Stimulated activated naive CD8-positive, alpha-beta T cell treated with anti-CD3 and anti-CD28 coated beads, Interleukin-15, Interleukin-2, amounts not matched to agents 100 ng/mL and 50 ng/mL, for 24 hours (primary cell): ENCODE data around the gene FBL.
"Not testable (repeated sequence)": the region's sequence is repeated elsewhere in the genome, so short reads cannot be mapped to it uniquely, and the experiment has no call there.

Experiments used
- H3K27ac Mint-ChIP-seq: one replicate; pipeline ENCODE4 v1.8.0; 2021; ENCODE audit warnings: mild to moderate bottlenecking, mixed read lengths
- H3K27me3 Mint-ChIP-seq: one replicate; pipeline ENCODE4 v1.8.0; 2021; ENCODE audit warnings: mixed read lengths
- H3K36me3 Mint-ChIP-seq: one replicate; pipeline ENCODE4 v1.8.0; 2021; ENCODE audit warnings: low read depth, mixed read lengths
- H3K4me1 Mint-ChIP-seq: one replicate; pipeline ENCODE4 v1.8.0; 2021; ENCODE audit warnings: low read depth, mixed read lengths
- H3K4me3 Mint-ChIP-seq: one replicate; pipeline ENCODE4 v1.8.0; 2021; ENCODE audit warnings: mild to moderate bottlenecking, mixed read lengths
- H3K9me3 Mint-ChIP-seq: one replicate; pipeline ENCODE4 v1.8.0; 2021; ENCODE audit warnings: mixed read lengths

The FBL gene

GRCh38 chr19:39826311-39826945 lies 19.8 kb downstream of the FBL start:
- peaks cover 9% of the 10 kb centered on the region for H3K4me1 Mint-ChIP-seq
- peaks cover 44% of the 10 kb centered on the region for H3K36me3 Mint-ChIP-seq
- no peaks in the 10 kb centered on the region for H3K27me3 Mint-ChIP-seq
- no peak overlapping the region for H3K4me3 Mint-ChIP-seq
- H3K27ac Mint-ChIP-seq, result no peak overlapping the region
- no peaks in the 10 kb centered on the region for H3K9me3 Mint-ChIP-seq

GRCh38 chr19:39825531-39826076 lies 20.6 kb downstream of the FBL start:
- H3K27me3 Mint-ChIP-seq, result no peaks in the 10 kb centered on the region
- peaks cover 9% of the 10 kb centered on the region for H3K4me1 Mint-ChIP-seq
- peaks cover 37% of the 10 kb centered on the region for H3K36me3 Mint-ChIP-seq
- no peak overlapping the region for H3K4me3 Mint-ChIP-seq
- no peaks in the 10 kb centered on the region for H3K9me3 Mint-ChIP-seq
- no peak overlapping the region for H3K27ac Mint-ChIP-seq

GRCh38 chr19:39825093-39825463 lies 21.1 kb downstream of the FBL start:
- Mint-ChIP-seq H3K27me3 (no peaks in the 10 kb centered on the region), H3K9me3 (no peaks in the 10 kb centered on the region), H3K27ac (peak overlapping the region; percentile 33), H3K4me3 (no peak overlapping the region), H3K4me1 (peaks cover 9% of the 10 kb centered on the region), H3K36me3 (peaks cover 32% of the 10 kb centered on the region)

DNA sequence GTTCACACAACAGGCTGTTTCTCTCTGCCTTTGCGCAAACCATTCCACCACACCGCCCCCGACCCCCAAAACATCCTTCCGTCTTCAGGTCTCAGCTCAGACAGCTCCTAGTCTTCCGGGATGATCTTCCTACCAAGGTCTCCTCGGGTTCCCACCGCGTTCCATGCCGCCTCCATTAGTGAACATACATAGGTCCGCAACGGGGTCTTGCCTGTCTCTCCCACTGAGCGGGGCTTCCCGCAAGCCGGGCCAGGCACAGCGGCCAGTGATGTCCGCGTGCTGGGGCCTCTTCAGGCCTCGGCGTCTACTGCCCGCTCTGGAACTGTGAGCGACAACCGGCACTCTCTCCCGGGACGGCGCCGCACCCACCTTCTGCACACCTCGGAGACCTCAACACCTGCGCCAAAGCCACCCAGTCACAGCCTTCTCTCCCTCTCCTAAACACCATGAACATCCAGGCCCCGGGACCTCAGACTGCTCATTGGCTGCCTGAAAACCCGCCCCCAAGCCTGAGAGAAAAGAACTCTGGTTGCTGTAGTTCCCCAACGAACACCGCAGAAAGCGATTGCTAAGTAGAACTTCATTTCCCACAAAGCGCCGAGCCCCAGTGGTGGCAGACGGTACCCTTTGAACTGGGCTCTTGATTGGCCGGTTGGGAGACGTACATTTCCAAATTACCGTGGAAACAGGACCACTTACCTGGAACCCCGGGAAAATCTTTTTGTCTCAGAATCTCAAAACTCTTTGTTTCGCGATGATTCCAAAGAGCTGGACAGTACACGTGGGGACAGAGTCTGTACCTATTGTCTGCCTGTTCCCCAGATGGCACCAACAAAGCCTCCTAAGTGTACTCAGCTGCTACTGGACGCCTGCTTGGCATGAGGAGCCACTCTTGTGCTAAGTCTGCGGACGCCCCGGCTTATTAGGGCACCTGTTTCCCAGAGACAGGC lies 21.8 kb downstream of the FBL start:
- Mint-ChIP-seq H3K27ac (no peak overlapping the region), H3K9me3 (no peaks in the 10 kb centered on the region), H3K4me3 (no peak overlapping the region), H3K4me1 (peaks cover 9% of the 10 kb centered on the region), H3K27me3 (no peaks in the 10 kb centered on the region), H3K36me3 (peaks cover 25% of the 10 kb centered on the region)

- H3K27me3 Mint-ChIP-seq, result no peaks in the 10 kb centered on the region
- peaks cover 18% of the 10 kb centered on the region for H3K36me3 Mint-ChIP-seq
- H3K9me3 Mint-ChIP-seq, result no peaks in the 10 kb centered on the region
- H3K4me1 Mint-ChIP-seq, result peaks cover 10% of the 10 kb centered on the region
- no peak overlapping the region for H3K4me3 Mint-ChIP-seq
- H3K27ac Mint-ChIP-seq, result no peak overlapping the region
These were observed 22.5 kb downstream of the FBL start for GRCh38 chr19:39823686-39824085.

DNA sequence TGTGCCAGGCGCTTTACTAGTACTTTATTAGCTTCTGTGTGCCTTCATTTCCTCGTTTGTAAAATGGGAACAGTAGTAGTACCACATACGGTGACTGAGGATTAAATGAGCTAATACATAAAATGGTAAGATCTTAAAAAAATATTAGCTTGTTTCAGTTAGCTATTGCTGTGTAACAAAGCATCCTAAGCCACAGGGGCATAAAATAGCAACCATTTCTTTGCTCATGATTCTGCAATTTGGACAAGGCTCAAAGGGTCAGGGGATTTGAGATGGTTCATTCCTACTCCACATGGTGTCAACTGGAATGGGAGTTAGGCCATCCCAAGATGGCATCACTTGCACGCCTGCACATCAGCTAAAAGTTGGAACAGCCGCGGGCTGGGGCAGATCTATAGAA lies 25.5 kb downstream of the FBL start:
- Mint-ChIP-seq H3K27me3 (no peaks in the 10 kb centered on the region), H3K4me3 (no peak overlapping the region), H3K27ac (no peak overlapping the region), H3K4me1 (peaks cover 18% of the 10 kb centered on the region), H3K9me3 (no peaks in the 10 kb centered on the region), H3K36me3 (peaks cover 14% of the 10 kb centered on the region)

- no peaks in the 10 kb centered on the region for H3K9me3 Mint-ChIP-seq
- no peaks in the 10 kb centered on the region for H3K27me3 Mint-ChIP-seq
- no peak overlapping the region for H3K4me3 Mint-ChIP-seq
- H3K36me3 Mint-ChIP-seq, result peaks cover 14% of the 10 kb centered on the region
- H3K27ac Mint-ChIP-seq, result peak overlapping the region; percentile 54
- H3K4me1 Mint-ChIP-seq, result peaks cover 18% of the 10 kb centered on the region
These were observed 26.4 kb downstream of the FBL start for GRCh38 chr19:39819786-39820185.

DNA sequence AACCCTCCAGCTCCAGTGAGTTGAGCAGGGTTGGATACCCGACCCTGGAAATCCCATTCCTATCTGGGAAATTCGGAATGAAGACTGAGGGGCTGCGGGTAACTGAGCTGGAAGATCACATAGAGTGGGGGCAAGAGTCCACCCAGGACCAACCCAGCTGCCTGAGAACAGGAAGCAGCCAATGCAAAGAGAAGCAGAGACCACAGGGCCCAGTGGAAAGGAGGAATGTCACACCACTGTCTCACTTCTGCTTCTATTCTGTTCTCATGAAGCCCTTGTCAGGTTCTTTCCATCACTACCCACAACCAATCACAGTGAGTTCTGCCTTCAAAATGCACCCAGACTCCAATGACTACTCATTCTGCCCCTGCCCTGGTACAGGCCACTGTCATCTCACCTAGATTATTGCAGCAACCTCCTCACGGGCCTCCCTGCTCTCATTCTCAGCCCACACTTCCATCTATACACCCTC lies 27.5 kb downstream of the FBL start:
- Mint-ChIP-seq H3K4me3 (no peak overlapping the region), H3K27me3 (no peaks in the 10 kb centered on the region), H3K9me3 (no peaks in the 10 kb centered on the region), H3K4me1 (peaks cover 18% of the 10 kb centered on the region), H3K27ac (no peak overlapping the region), H3K36me3 (peaks cover 14% of the 10 kb centered on the region)

- Mint-ChIP-seq H3K36me3 (peaks cover 14% of the 10 kb centered on the region), H3K27ac (no peak overlapping the region), H3K4me3 (no peak overlapping the region)
These were observed 28.2 kb downstream of the FBL start for GRCh38 chr19:39817888-39818561.

GRCh38 chr19:39816287-39817048 lies 29.7 kb downstream of the FBL start:
- no peak overlapping the region for H3K4me3 Mint-ChIP-seq
- no peak overlapping the region for H3K27ac Mint-ChIP-seq
- peaks cover 18% of the 10 kb centered on the region for H3K4me1 Mint-ChIP-seq
- no peaks in the 10 kb centered on the region for H3K27me3 Mint-ChIP-seq
- peaks cover 14% of the 10 kb centered on the region for H3K36me3 Mint-ChIP-seq
- no peaks in the 10 kb centered on the region for H3K9me3 Mint-ChIP-seq

More at GRCh38 chr19:39817888-39818561, 28.2 kb downstream of the FBL start:
- Mint-ChIP-seq H3K9me3 (no peaks in the 10 kb centered on the region), H3K4me1 (peaks cover 18% of the 10 kb centered on the region), H3K27me3 (no peaks in the 10 kb centered on the region)

- no peak overlapping the region for H3K4me3 Mint-ChIP-seq
- no peak overlapping the region for H3K27ac Mint-ChIP-seq
- H3K4me1 Mint-ChIP-seq, result peaks cover 18% of the 10 kb centered on the region
These were observed 31.6 kb downstream of the FBL start for GRCh38 chr19:39814595-39814994.

DNA sequence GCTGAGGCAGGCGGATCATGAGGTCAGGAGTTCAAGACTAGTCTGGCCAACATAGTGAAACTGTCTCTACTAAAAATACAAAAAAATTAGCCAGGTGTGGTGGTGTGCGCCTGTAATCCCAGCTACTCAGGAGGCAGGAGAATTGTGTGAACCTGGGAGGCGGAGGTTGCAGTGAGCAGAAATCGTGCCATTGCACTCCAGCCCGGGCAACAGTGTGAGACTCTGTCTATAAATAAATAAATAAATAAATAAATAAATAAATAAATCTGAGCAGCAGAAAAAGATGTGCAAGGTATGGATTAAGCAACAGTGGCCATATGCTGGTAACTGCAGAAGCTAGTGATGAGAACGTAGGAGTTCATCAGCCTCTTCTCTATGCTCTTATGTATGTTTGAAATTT lies 32.1 kb downstream of the FBL start:
- Mint-ChIP-seq H3K4me1 (peaks cover 17% of the 10 kb centered on the region), H3K36me3 (peaks cover 14% of the 10 kb centered on the region)
- not testable (repeated sequence) for H3K9me3 Mint-ChIP-seq, H3K4me3 Mint-ChIP-seq, H3K27me3 Mint-ChIP-seq, H3K27ac Mint-ChIP-seq

More at GRCh38 chr19:39814595-39814994, 31.6 kb downstream of the FBL start:
- Mint-ChIP-seq H3K36me3 (peaks cover 14% of the 10 kb centered on the region), H3K9me3 (no peaks in the 10 kb centered on the region), H3K27me3 (no peaks in the 10 kb centered on the region)

- peaks cover 14% of the 10 kb centered on the region for H3K36me3 Mint-ChIP-seq
- no peaks in the 10 kb centered on the region for H3K9me3 Mint-ChIP-seq
- no peak overlapping the region for H3K27ac Mint-ChIP-seq
- no peak overlapping the region for H3K4me3 Mint-ChIP-seq
- H3K4me1 Mint-ChIP-seq, result peaks cover 10% of the 10 kb centered on the region
- no peaks in the 10 kb centered on the region for H3K27me3 Mint-ChIP-seq
These were observed 32.8 kb downstream of the FBL start for GRCh38 chr19:39813264-39813993.

DNA sequence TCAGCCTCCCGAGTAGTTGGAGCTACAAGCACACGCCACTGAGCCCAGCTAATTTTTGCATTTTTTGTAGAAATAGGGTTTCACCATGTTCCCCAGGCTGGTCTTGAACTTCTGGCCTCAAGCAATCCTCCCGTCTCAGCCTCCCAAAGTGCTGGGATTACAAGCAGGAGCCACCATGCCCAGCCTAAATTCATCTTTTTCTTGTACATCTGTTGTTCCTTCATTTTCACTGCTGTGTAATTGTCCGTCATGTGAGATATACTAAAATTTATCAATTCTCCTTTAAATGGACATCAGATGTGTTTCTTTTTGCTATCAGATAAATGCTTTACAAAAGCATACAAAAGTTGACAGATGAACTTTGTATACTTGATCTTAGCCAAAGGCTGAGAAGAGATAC lies 35.1 kb downstream of the FBL start:
- Mint-ChIP-seq H3K4me1 (no peaks in the 10 kb centered on the region), H3K4me3 (no peak overlapping the region), H3K27me3 (no peaks in the 10 kb centered on the region), H3K9me3 (no peaks in the 10 kb centered on the region), H3K36me3 (peaks cover 4% of the 10 kb centered on the region), H3K27ac (no peak overlapping the region)
